Gastrocnemius medialis (tissue), 4 donors: ENCODE data around the gene PIERCE2. TPM values are rescaled to one million over a fixed set of nuclear protein-coding genes. Genes with fewer than 3 reads are reported as not detected.

Experiments used
- ATAC-seq, 2 donors: fragments of 150-250 bp; one replicate each; pipeline ENCODE4 v1.9.1; 2016
- DNase-seq, 2 donors: peaks; one replicate each; pipeline ENCODE4 v3.0.0-alpha.2; 2019
- H3K27ac ChIP-seq, 4 donors: fragments of 200-600 bp; sonication (generic); 1 replicate in 1 of 4; 2 replicates in 3 of 4; pipeline ENCODE4 v1.5.1; 2016 to 2018; ENCODE audit warnings: mild to moderate bottlenecking in 2 of 4, moderate library complexity in 1 of 4
- H3K27me3 ChIP-seq, 3 donors: fragments of 200-600 bp; sonication (generic) in 2 of 3; 1 replicate in 1 of 3; 2 replicates in 2 of 3; pipeline versions ENCODE4 v1.5.1 to v1.6.0; 2016 to 2019; ENCODE audit warnings: mild to moderate bottlenecking in 1 of 3, moderate library complexity in 1 of 3
- H3K36me3 ChIP-seq, 2 donors: fragments of 200-600 bp; sonication (generic) in 1 of 2; one replicate each; pipeline ENCODE4 v1.5.1; 2017 to 2018
- H3K4me1 ChIP-seq, 2 donors: fragments of 200-600 bp; sonication (generic) in 1 of 2; one replicate each; pipeline ENCODE4 v1.5.1; 2016 to 2017; ENCODE audit warnings: mild to moderate bottlenecking in 2 of 2
- H3K4me3 ChIP-seq, 4 donors: fragments of 200-600 bp; sonication (generic) in 3 of 4; 1 replicate in 1 of 4; 2 replicates in 3 of 4; pipeline ENCODE4 v1.5.1; 2016 to 2019; ENCODE audit warnings: mild to moderate bottlenecking in 2 of 4
- H3K9me3 ChIP-seq, 3 donors: fragments of 200-600 bp; sonication (generic) in 2 of 3; 1 replicate in 1 of 3; 2 replicates in 2 of 3; pipeline ENCODE4 v1.5.1; 2016 to 2019
- CTCF ChIP-seq, 5 experiments: fragments of 450-650 bp in 3 of 5; fragments of 200-600 bp in 2 of 5; sonication (generic) in 2 of 5; IDR thresholded peaks in 4 of 5; conservative IDR thresholded peaks in 1 of 5; 1 replicate in 4 of 5; 2 replicates in 1 of 5; pipeline ENCODE4 v1.5.1; 2016 to 2019; ENCODE audit warnings: antibody characterized with exemption in 5 of 5, mild to moderate bottlenecking in 3 of 5, moderate library complexity in 3 of 5
- POLR2A ChIP-seq, 2 donors: fragments of 450-650 bp; IDR thresholded peaks; one replicate each; pipeline ENCODE4 v1.6.1; 2017; ENCODE audit warnings: antibody characterized with exemption in 2 of 2, mild to moderate bottlenecking in 2 of 2, moderate library complexity in 2 of 2
- in situ Hi-C, 4 donors: fragments of 200-750 bp; cut with MboI; loops; one replicate each; pipeline versions ENCODE4 v1.15.0 to v1.8.0; 2017; ENCODE audit warnings: low sequenced_read_pairs in 4 of 4
- intact Hi-C: fragments of 100-400 bp; cut with DNase I; formaldehyde crosslinking; loops from one replicate; pipeline ENCODE4 v1.15.1; 2023; ENCODE audit warnings: low total_unique reads
- total RNA-seq, 4 donors: library from RNA; depleted of rRNA; stranded (reverse); fragments of >200 nt; gene quantifications; one replicate each; pipeline versions ENCODE4 v1.1.0 to v1.2.3, GENCODE V29; 2016

The PIERCE2 gene
- total RNA-seq, 4 donors from 2014 or later, result 5.1 to 11.8 (median 6.0) TPM

- H3K4me3 ChIP-seq, result no peak overlapping the region
- DNase-seq (no peak), ATAC-seq (no peak)
- intact Hi-C loops (no loop called here), in situ Hi-C loops (no loop called here)
- H3K27me3 ChIP-seq, result no peaks in the 10 kb centered on the region
- peaks cover 0 to 68% of the 10 kb centered on the region in 2 donors for H3K36me3 ChIP-seq
- H3K9me3 ChIP-seq, result no peaks in the 10 kb centered on the region
- no peaks in the 10 kb centered on the region for H3K4me1 ChIP-seq
- TF ChIP-seq CTCF (IDR thresholded peaks at IDR 0.05 in 4 of 5, conservative IDR thresholded peaks at IDR 0.05 in 1 of 5) (no peak), POLR2A (IDR thresholded peaks at IDR 0.05) (no peak)
- no peak overlapping the region for H3K27ac ChIP-seq
Observed at GRCh38 chr15:55366981-55367380, 41.3 kb upstream of the PIERCE2 start.

- ATAC-seq, result no peak
- in situ Hi-C loops (no loop called here), intact Hi-C loops (no loop called here)
- TF ChIP-seq CTCF (IDR thresholded peaks at IDR 0.05 in 4 of 5, conservative IDR thresholded peaks at IDR 0.05 in 1 of 5) (no peak), POLR2A (IDR thresholded peaks at IDR 0.05) (no peak)
- DNase-seq, result no peak
- Histone ChIP-seq H3K9me3 (no peaks in the 10 kb centered on the region), H3K36me3 (peaks cover 0 to 66% of the 10 kb centered on the region in 2 donors), H3K4me1 (peaks cover 16% of the 10 kb centered on the region in 2 donors), H3K4me3 (no peak overlapping the region), H3K27me3 (no peaks in the 10 kb centered on the region), H3K27ac (peak overlapping the region; percentile 43 to 61 (median 57))
Observed at GRCh38 chr15:55372701-55373440, 35.4 kb upstream of the PIERCE2 start.

GRCh38 chr15:55379095-55379494 is 29.2 kb upstream of the PIERCE2 start:
- in situ Hi-C loops (no loop called here), intact Hi-C loops (no loop called here)
- no peak for DNase-seq
- Histone ChIP-seq H3K4me1 (no peaks in the 10 kb centered on the region), H3K36me3 (peaks cover 0 to 57% of the 10 kb centered on the region in 2 donors), H3K27ac (no peak overlapping the region), H3K27me3 (no peaks in the 10 kb centered on the region), H3K9me3 (no peaks in the 10 kb centered on the region), H3K4me3 (no peak overlapping the region)
- no peak for TF ChIP-seq POLR2A (IDR thresholded peaks at IDR 0.05)
- TF ChIP-seq CTCF (IDR thresholded peaks at IDR 0.05 in 4 of 5, conservative IDR thresholded peaks at IDR 0.05 in 1 of 5), result no peak
- ATAC-seq, result no peak

GRCh38 chr15:55381595-55381994 is 26.7 kb upstream of the PIERCE2 start:
- in situ Hi-C loops (no loop called here), intact Hi-C loops (no loop called here)
- Histone ChIP-seq H3K4me3 (no peak overlapping the region), H3K27me3 (no peaks in the 10 kb centered on the region), H3K4me1 (no peaks in the 10 kb centered on the region), H3K27ac (no peak overlapping the region), H3K9me3 (no peaks in the 10 kb centered on the region), H3K36me3 (peaks cover 0 to 57% of the 10 kb centered on the region in 2 donors)
- ATAC-seq (no peak), DNase-seq (no peak)
- TF ChIP-seq POLR2A (IDR thresholded peaks at IDR 0.05) (no peak), CTCF (IDR thresholded peaks at IDR 0.05 in 4 of 5, conservative IDR thresholded peaks at IDR 0.05 in 1 of 5) (no peak)
